GM23338 (cell line): ENCODE measurements around the gene HOXA3. TPM values are rescaled to one million over a fixed set of nuclear protein-coding genes. Genes with fewer than 3 reads are reported as not detected.

Experiments
- ATAC-seq: fragments of 200-7000 bp; cut with Tn5 transposase; 3 replicates; pipeline ENCODE4 v1.9.1; 2020
- DNase-seq: peaks from one replicate; pipeline ENCODE4 v3.0.0-alpha.2; 2015; ENCODE audit warnings: low spot score
- H2AFZ ChIP-seq: fragments of 200-600 bp; sonication (generic); 2 replicates; pipeline ENCODE4 v1.8.0; 2016; ENCODE audit warnings: antibody characterized with exemption, mild to moderate bottlenecking, moderate library complexity
- H3F3A ChIP-seq: fragments of 200-600 bp; sonication (generic); replicated peaks from 2 replicates; pipeline ENCODE4 v1.8.0; 2017; ENCODE audit warnings: antibody characterized with exemption, mixed run types, low read depth
- H3K27ac ChIP-seq: fragments of 200-600 bp; sonication (generic); 2 replicates; pipeline ENCODE4 v1.6.1; 2016; ENCODE audit warnings: low read depth
- H3K27me3 ChIP-seq: fragments of 200-600 bp; sonication (generic); 2 replicates; pipeline ENCODE4 v1.8.0; 2016; ENCODE audit warnings: mild to moderate bottlenecking, mixed run types, moderate library complexity; ENCODE audit not compliant: insufficient read depth
- H3K36me3 ChIP-seq: fragments of 200-600 bp; sonication (generic); 2 replicates; pipeline ENCODE4 v1.8.0; 2016; ENCODE audit warnings: mild to moderate bottlenecking; ENCODE audit not compliant: insufficient read depth
- H3K4me1 ChIP-seq: fragments of 200-600 bp; sonication (generic); 2 replicates; pipeline ENCODE4 v1.8.0; 2016; ENCODE audit warnings: mild to moderate bottlenecking, moderate library complexity; ENCODE audit not compliant: insufficient read depth
- H3K4me2 ChIP-seq: fragments of 200-600 bp; sonication (generic); 2 replicates; pipeline ENCODE4 v1.7.1; 2017; ENCODE audit warnings: mixed run types
- H3K4me3 ChIP-seq: fragments of 200-600 bp; sonication (generic); 2 replicates; pipeline ENCODE4 v1.6.1; 2016; ENCODE audit warnings: mixed run types
- H3K79me2 ChIP-seq: fragments of 200-600 bp; sonication (generic); replicated peaks from 2 replicates; pipeline ENCODE4 v1.8.0; 2017; ENCODE audit warnings: mild to moderate bottlenecking; ENCODE audit not compliant: insufficient read depth
- H3K9me2 ChIP-seq: fragments of 200-600 bp; sonication (generic); 2 replicates; pipeline ENCODE4 v1.8.0; 2017; ENCODE audit not compliant: insufficient read depth
- H4K20me1 ChIP-seq: fragments of 200-600 bp; sonication (generic); replicated peaks from 2 replicates; pipeline ENCODE4 v1.8.0; 2017; ENCODE audit warnings: mild to moderate bottlenecking; ENCODE audit not compliant: insufficient read depth
- H3K27ac Mint-ChIP-seq: 2 replicates; pipeline ENCODE4 v1.8.0; 2020; ENCODE audit warnings: inconsistent platforms, mild to moderate bottlenecking, moderate library complexity, mixed read lengths
- H3K27me3 Mint-ChIP-seq: 3 replicates; pipeline ENCODE4 v1.8.0; 2022; ENCODE audit warnings: low read depth, mild to moderate bottlenecking, moderate library complexity, mixed read lengths, inconsistent platforms; ENCODE audit not compliant: insufficient read depth, poor library complexity
- H3K36me3 Mint-ChIP-seq: 3 replicates; pipeline ENCODE4 v1.8.0; 2021; ENCODE audit warnings: low read depth, mild to moderate bottlenecking, inconsistent platforms, moderate library complexity, mixed read lengths
- H3K4me1 Mint-ChIP-seq: 3 replicates; pipeline ENCODE4 v1.8.0; 2020; ENCODE audit warnings: mild to moderate bottlenecking, inconsistent platforms, mixed read lengths
- H3K4me3 Mint-ChIP-seq: 3 replicates; pipeline ENCODE4 v1.8.0; 2021; ENCODE audit warnings: moderate library complexity, mild to moderate bottlenecking, inconsistent platforms, mixed read lengths
- H3K9me3 Mint-ChIP-seq: 3 replicates; pipeline ENCODE4 v1.8.0; 2020; ENCODE audit warnings: moderate library complexity, mild to moderate bottlenecking, inconsistent platforms, mixed read lengths
- CREB1 ChIP-seq: fragments of 250-450 bp; sonication (Bioruptor Pico); IDR thresholded peaks from 2 replicates; pipeline ENCODE4 v1.5.0; 2020; ENCODE audit warnings: low read depth, mild to moderate bottlenecking, moderate library complexity
- EZH2 ChIP-seq: fragments of 200-600 bp; sonication (generic); IDR thresholded peaks from one replicate; pipeline ENCODE4 v1.8.0; 2017; ENCODE audit warnings: antibody characterized with exemption, mild to moderate bottlenecking, low read depth; ENCODE audit not compliant: unreplicated experiment
- STAT1 ChIP-seq: IDR thresholded peaks from one replicate; pipeline ENCODE4 v1.6.1; 2016; ENCODE audit warnings: antibody characterized with exemption; ENCODE audit not compliant: unreplicated experiment
- ZNF331 ChIP-seq: fragments of 250-450 bp; sonication (Bioruptor Pico); IDR thresholded peaks from 2 replicates; pipeline ENCODE4 v1.5.0; 2020; ENCODE audit warnings: low read depth, mild to moderate bottlenecking, moderate library complexity
- polyA plus RNA-seq: library from polyadenylated mRNA; unstranded; fragments of >200 nt; fragmentation: Nextera tagmentation; extraction: Ambion mirVana; gene quantifications from 2 replicates; pipeline ENCODE4 v1.2.1, GENCODE V29; 2016
- total RNA-seq: library from RNA; depleted of rRNA; stranded (reverse); fragments of >200 nt; shearing (Covaris generic); gene quantifications from 2 replicates; pipeline ENCODE4 v1.2.3, GENCODE V29; 2014
- TF ChIP-seq, protein P1 (sequence below): fragments of 250-450 bp; sonication (Bioruptor Pico); IDR thresholded peaks from 2 replicates; pipeline ENCODE4 v1.5.0; 2020; ENCODE audit warnings: mild to moderate bottlenecking, moderate library complexity

Gene HOXA3
- total and polyA plus RNA-seq, 2 experiments from 2014 or later, result not detected

DNA sequence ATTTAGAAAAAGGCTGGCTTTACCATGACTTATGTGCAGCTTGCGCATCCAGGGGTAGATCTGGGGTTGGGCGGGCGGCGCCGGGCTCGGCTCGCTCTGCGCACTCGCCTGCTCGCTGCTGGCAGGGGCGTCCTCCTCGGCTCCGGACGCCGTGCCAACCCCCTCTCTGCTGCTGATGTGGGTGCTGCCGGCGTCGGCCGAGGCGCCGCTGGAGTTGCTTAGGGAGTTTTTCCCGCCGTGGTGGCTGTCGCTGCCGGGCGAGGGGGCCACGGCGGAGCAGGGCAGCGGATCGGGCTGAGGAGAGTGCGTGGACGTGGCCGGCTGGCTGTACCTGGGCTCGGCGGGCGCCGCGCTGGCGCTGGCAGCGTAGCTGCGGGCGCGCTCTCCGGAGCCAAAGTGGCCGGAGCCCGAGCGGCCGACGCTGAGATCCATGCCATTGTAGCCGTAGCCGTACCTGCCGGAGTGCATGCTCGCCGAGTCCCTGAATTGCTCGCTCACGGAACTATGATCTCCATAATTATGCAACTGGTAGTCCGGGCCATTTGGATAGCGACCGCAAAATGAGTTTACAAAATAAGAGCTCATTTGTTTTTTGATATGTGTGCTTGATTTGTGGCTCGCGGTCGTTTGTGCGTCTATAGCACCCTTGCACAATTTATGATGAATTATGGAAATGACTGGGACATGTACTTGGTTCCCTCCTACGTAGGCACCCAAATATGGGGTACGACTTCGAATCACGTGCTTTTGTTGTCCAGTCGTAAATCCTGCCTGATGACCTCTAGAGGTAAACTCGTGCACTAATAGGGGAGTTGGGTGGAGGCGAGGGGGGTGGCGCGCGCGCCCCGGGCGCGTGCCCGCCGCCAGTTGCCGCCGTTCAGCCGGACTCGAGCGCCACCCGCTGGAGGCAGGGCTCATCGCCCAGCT lies 9.1 kb downstream of the HOXA3 start, which contains the start of gene HOXA5 (continued):
- TF ChIP-seq, protein P1, sequence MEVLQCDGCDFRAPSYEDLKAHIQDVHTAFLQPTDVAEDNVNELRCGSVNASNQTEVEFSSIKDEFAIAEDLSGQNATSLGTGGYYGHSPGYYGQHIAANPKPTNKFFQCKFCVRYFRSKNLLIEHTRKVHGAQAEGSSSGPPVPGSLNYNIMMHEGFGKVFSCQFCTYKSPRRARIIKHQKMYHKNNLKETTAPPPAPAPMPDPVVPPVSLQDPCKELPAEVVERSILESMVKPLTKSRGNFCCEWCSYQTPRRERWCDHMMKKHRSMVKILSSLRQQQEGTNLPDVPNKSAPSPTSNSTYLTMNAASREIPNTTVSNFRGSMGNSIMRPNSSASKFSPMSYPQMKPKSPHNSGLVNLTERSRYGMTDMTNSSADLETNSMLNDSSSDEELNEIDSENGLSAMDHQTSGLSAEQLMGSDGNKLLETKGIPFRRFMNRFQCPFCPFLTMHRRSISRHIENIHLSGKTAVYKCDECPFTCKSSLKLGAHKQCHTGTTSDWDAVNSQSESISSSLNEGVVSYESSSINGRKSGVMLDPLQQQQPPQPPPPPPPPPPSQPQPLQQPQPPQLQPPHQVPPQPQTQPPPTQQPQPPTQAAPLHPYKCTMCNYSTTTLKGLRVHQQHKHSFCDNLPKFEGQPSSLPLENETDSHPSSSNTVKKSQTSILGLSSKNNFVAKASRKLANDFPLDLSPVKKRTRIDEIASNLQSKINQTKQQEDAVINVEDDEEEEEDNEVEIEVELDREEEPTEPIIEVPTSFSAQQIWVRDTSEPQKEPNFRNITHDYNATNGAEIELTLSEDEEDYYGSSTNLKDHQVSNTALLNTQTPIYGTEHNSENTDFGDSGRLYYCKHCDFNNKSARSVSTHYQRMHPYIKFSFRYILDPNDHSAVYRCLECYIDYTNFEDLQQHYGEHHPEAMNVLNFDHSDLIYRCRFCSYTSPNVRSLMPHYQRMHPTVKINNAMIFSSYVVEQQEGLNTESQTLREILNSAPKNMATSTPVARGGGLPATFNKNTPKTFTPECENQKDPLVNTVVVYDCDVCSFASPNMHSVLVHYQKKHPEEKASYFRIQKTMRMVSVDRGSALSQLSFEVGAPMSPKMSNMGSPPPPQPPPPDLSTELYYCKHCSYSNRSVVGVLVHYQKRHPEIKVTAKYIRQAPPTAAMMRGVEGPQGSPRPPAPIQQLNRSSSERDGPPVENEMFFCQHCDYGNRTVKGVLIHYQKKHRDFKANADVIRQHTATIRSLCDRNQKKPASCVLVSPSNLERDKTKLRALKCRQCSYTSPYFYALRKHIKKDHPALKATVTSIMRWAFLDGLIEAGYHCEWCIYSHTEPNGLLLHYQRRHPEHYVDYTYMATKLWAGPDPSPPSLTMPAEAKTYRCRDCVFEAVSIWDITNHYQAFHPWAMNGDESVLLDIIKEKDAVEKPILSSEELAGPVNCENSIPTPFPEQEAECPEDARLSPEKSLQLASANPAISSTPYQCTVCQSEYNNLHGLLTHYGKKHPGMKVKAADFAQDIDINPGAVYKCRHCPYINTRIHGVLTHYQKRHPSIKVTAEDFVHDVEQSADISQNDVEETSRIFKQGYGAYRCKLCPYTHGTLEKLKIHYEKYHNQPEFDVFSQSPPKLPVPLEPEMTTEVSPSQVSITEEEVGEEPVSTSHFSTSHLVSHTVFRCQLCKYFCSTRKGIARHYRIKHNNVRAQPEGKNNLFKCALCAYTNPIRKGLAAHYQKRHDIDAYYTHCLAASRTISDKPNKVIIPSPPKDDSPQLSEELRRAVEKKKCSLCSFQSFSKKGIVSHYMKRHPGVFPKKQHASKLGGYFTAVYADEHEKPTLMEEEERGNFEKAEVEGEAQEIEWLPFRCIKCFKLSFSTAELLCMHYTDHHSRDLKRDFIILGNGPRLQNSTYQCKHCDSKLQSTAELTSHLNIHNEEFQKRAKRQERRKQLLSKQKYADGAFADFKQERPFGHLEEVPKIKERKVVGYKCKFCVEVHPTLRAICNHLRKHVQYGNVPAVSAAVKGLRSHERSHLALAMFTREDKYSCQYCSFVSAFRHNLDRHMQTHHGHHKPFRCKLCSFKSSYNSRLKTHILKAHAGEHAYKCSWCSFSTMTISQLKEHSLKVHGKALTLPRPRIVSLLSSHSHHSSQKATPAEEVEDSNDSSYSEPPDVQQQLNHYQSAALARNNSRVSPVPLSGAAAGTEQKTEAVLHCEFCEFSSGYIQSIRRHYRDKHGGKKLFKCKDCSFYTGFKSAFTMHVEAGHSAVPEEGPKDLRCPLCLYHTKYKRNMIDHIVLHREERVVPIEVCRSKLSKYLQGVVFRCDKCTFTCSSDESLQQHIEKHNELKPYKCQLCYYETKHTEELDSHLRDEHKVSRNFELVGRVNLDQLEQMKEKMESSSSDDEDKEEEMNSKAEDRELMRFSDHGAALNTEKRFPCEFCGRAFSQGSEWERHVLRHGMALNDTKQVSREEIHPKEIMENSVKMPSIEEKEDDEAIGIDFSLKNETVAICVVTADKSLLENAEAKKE, result no peak

DNA sequence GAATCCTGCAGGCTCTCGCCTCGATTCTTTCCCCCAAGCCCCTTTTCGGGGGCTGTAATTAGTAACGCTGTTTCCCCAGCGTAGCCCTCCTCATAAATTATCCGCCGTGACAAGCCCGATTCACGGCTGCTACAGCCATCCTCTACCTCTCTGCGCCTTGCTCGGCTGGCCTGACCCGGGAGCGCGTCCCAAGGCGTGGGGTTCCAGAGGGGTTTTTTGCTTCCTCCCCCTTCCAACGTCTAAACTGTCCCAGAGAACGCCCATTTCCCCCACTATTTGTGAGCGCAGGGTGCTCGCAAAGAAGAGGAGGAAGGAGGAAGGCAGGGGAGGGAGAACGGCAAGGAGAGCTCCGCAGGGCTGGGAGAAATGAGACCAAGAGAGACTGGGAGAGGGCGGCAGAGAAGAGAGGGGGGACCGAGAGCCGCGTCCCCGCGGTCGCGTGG lies 9.8 kb downstream of the HOXA3 start:
- Histone ChIP-seq H2AFZ (peak overlapping the region; percentile 67; the same call in 1 of the 2 replicates), H3F3A (peaks cover 41% of the 10 kb centered on the region), H3K79me2 (no peaks in the 10 kb centered on the region), H3K4me3 (peak overlapping the region; percentile 60), H3K4me1 (peaks cover 36% of the 10 kb centered on the region), H3K27me3 (peaks cover 100% of the 10 kb centered on the region), H3K27ac (no peak overlapping the region), H4K20me1 (peaks cover 48% of the 10 kb centered on the region), H3K36me3 (no peaks in the 10 kb centered on the region), H3K4me2 (peak overlapping the region; percentile 93), H3K9me2 (no peaks in the 10 kb centered on the region)
- Mint-ChIP-seq H3K9me3 (peaks cover 22% of the 10 kb centered on the region; the same call in 2 of the 3 replicates), H3K36me3 (no peaks in the 10 kb centered on the region; the same call in 2 of the 3 replicates), H3K27ac (no peak overlapping the region), H3K27me3 (peaks cover 100% of the 10 kb centered on the region), H3K4me1 (peaks cover 21% of the 10 kb centered on the region), H3K4me3 (peak overlapping the region; percentile 63)
- TF ChIP-seq CREB1 (CRISPR knock-in tag) (no peak), STAT1 (no peak), EZH2 (peak; percentile 98), ZNF331 (CRISPR knock-in tag) (no peak)
- TF ChIP-seq, protein P1, result no peak
- DNase-seq (no peak), ATAC-seq (no peak; the same call in 2 of the 3 replicates)
